Measurements from ENCODE around the gene HOXA2.

HOXA2 gene

GRCh38 chr7:27134392-27134791 is 31.9 kb upstream of the HOXA2 start:
- no peak overlapping the region for H3K4me3 ChIP-seq (ENCODE audit: control insufficient read depth, low read depth, low read length)
- peak; percentile 99 for DNase-seq (ENCODE audit: low read depth)
- no peak for TF ChIP-seq CTCF (conservative IDR thresholded peaks at IDR 0.05; ENCODE audit: control insufficient read depth, insufficient read depth, low read depth, low read length)

- H3K4me3 ChIP-seq (ENCODE audit: control insufficient read depth, low read depth, low read length) = no peak overlapping the region
- DNase-seq (ENCODE audit: low read depth) = no peak
- TF ChIP-seq CTCF (conservative IDR thresholded peaks at IDR 0.05; ENCODE audit: control insufficient read depth, insufficient read depth, low read depth, low read length) = no peak
These were observed 31.1 kb upstream of the HOXA2 start for GRCh38 chr7:27133409-27134231.

GRCh38 chr7:27132978-27133377 is 30.5 kb upstream of the HOXA2 start:
- no peak overlapping the region for H3K4me3 ChIP-seq (ENCODE audit: control insufficient read depth, low read depth, low read length)
- no peak for TF ChIP-seq CTCF (conservative IDR thresholded peaks at IDR 0.05; ENCODE audit: control insufficient read depth, insufficient read depth, low read depth, low read length)
- DNase-seq (ENCODE audit: low read depth) = no peak

GRCh38 chr7:27132214-27132613 is 29.7 kb upstream of the HOXA2 start:
- no peak for TF ChIP-seq CTCF (conservative IDR thresholded peaks at IDR 0.05; ENCODE audit: control insufficient read depth, insufficient read depth, low read depth, low read length)
- no peak for DNase-seq (ENCODE audit: low read depth)

GRCh38 chr7:27131390-27131819 is 28.9 kb upstream of the HOXA2 start:
- no peak for TF ChIP-seq CTCF (conservative IDR thresholded peaks at IDR 0.05; ENCODE audit: control insufficient read depth, insufficient read depth, low read depth, low read length)
- no peak for DNase-seq (ENCODE audit: low read depth)
- H3K4me3 ChIP-seq (ENCODE audit: control insufficient read depth, low read depth, low read length) = peak overlapping the region; percentile 74

More at GRCh38 chr7:27132214-27132613, 29.7 kb upstream of the HOXA2 start:
- no peak overlapping the region for H3K4me3 ChIP-seq (ENCODE audit: control insufficient read depth, low read depth, low read length)

- peak within 1 kb of the TSS; percentile 74 for H3K4me3 ChIP-seq (ENCODE audit: control insufficient read depth, low read depth, low read length)
- DNase-seq (ENCODE audit: low read depth) = peak; percentile 81
- no peak for TF ChIP-seq CTCF (conservative IDR thresholded peaks at IDR 0.05; ENCODE audit: control insufficient read depth, insufficient read depth, low read depth, low read length)
These were observed 28.3 kb upstream of the HOXA2 start, which contains the start of gene HOXA4 for GRCh38 chr7:27130540-27131389. HOXA4 (minus strand) TSS chr7:27130757; CDS start chr7:27130733, 24 bp downstream.

Measured in fibroblast of mammary gland (primary cell).